SJSA1 (cell line): Measurements from ENCODE around the gene NCOA3. TPM values are rescaled to one million over a fixed set of nuclear protein-coding genes. Genes with fewer than 3 reads are reported as not detected.
A peak's percentile ranks its signal among the peaks of the same experiment; 100 is the strongest.
"Not testable (repeated sequence)": the region's sequence is repeated elsewhere in the genome, so short reads cannot be mapped to it uniquely, and the experiment has no call there.

Source experiments
- DNase-seq, 2 experiments: peaks; one replicate each; pipeline ENCODE4 v3.0.0-alpha.2; 2015 to 2020; ENCODE audit warnings: low spot score in 2 of 2, low read depth in 1 of 2
- H3K27ac ChIP-seq: fragments of 250-450 bp; sonication (Bioruptor Pico); 2 replicates; pipeline ENCODE4 v1.5.1; 2020; ENCODE audit warnings: mild to moderate bottlenecking, moderate library complexity
- H3K27me3 ChIP-seq: fragments of 250-450 bp; sonication (Bioruptor Pico); replicated peaks from 2 replicates; pipeline ENCODE4 v1.5.1; 2020; ENCODE audit warnings: mild to moderate bottlenecking, moderate library complexity
- H3K36me3 ChIP-seq: fragments of 250-450 bp; sonication (Bioruptor Pico); 2 replicates; pipeline ENCODE4 v1.5.1; 2020; ENCODE audit warnings: mild to moderate bottlenecking
- H3K4me1 ChIP-seq: fragments of 250-450 bp; sonication (Bioruptor Pico); replicated peaks from 2 replicates; pipeline ENCODE4 v1.6.1; 2021; ENCODE audit warnings: mild to moderate bottlenecking
- H3K4me3 ChIP-seq: fragments of 250-450 bp; sonication (Bioruptor Pico); 2 replicates; pipeline ENCODE4 v1.5.1; 2020; ENCODE audit warnings: mild to moderate bottlenecking
- H3K9me3 ChIP-seq: fragments of 250-450 bp; sonication (Bioruptor Pico); replicated peaks from 2 replicates; pipeline ENCODE4 v1.5.1; 2020; ENCODE audit warnings: mild to moderate bottlenecking
- total RNA-seq: library from RNA; depleted of rRNA; stranded (reverse); fragments of >200 nt; shearing (Covaris generic); gene quantifications from 2 replicates; pipeline ENCODE4 v1.2.3, GENCODE V29; 2014

The NCOA3 gene
- total RNA-seq, 1 experiment from 2014 or later = 20.4 TPM

DNA sequence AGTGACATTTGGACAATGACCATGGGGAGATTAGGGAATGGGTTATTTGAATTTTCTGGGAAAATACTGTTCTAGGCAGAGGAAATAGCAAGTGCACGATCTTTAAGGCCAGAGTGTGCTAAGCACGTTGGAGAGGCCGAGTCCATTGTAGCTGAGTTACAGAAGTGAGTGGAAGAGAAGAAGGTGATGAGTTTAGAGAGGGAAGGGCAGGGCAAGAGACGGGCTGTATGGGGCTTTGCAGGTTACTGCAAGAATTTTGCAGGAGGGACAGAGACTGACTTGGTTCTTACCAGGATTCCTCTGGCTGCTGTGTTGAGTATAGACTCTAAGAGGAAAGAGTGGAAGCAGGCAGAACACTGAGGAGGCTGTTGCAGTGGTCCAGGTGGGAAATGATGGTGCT, 1.1 kb upstream of the NCOA3 start:
- Histone ChIP-seq H3K4me1 (peaks cover 10% of the 10 kb centered on the region), H3K27me3 (no peaks in the 10 kb centered on the region), H3K9me3 (no peaks in the 10 kb centered on the region), H3K36me3 (no peaks in the 10 kb centered on the region), H3K4me3 (no peak overlapping the region), H3K27ac (no peak overlapping the region)
- DNase-seq = no peak

DNA sequence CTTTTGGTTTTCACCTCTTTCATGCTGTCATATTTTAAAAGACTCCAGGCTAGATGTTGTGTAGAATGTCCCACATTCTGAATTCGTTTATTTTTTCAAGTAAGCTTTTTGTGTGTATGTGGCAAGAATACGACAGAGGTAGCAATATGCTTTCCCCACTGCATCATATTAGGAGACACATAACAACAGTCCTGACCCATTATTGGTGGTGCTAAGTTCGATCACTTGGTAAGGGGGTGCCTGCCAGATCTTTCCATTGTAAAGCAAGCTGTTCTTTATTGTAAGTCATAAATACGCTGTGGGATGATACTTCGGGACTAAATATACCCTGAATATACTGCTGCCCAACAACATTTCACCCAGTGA, 588 bp upstream of the NCOA3 start:
- Histone ChIP-seq H3K27ac (peak overlapping the region; percentile 27), H3K4me3 (peak overlapping the region; percentile 68), H3K27me3 (no peaks in the 10 kb centered on the region), H3K4me1 (peaks cover 10% of the 10 kb centered on the region), H3K9me3 (no peaks in the 10 kb centered on the region), H3K36me3 (no peaks in the 10 kb centered on the region)
- DNase-seq = no peak

DNA sequence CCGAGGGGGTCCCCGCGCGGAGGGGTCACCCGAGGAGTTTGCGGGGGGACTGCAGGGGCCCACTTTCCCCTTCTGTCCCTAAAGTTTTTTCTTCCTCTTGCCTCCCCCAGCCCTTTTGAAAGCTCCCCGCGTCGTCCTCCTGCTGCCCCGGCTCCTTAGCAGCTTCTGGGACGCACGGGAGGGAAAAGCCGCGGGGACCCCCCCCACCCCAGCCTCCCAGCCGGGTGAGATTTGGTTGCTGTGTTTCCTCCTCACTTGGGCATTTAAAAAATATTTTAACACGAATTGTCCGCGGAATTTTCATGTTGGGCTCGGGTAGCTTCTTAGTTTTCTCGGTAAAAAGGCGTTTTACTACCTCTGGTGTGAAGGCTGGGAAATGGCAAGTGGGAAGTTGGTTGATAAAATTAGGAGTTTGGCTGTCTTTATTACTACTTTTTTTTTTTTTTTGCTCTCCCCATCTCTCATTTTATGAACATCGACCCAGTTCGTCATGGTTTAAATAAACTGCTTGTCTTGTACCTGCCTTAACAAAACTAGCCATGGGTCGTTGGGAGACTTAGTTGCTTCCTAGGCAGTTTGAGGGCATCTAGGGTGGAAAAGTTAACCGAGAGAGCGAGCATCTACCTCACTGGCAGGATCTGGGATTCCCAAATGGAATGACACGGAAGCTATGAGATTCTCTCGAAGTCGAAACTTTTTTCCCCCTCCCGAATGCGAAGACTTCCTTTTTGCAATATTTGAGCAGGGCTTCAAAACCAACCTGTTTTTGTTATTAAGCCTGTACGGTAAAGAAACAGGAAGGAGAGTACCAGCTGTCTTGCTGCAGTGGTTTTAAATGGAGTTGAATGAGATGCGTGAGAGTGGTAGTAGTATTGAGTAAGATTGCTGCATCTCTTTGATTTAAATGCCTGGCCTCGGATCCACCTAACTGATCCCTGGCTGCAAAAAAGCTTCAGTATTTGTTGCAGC, 868 bp downstream of the NCOA3 start:
- Histone ChIP-seq H3K9me3 (no peaks in the 10 kb centered on the region), H3K4me3 (peak overlapping the region; percentile 68), H3K4me1 (peaks cover 10% of the 10 kb centered on the region), H3K27ac (peak overlapping the region; percentile 5; the same call in 1 of the 2 replicates), H3K36me3 (no peaks in the 10 kb centered on the region), H3K27me3 (no peaks in the 10 kb centered on the region)
- DNase-seq = peak in 1 of 2 experiments; percentile 49

DNA sequence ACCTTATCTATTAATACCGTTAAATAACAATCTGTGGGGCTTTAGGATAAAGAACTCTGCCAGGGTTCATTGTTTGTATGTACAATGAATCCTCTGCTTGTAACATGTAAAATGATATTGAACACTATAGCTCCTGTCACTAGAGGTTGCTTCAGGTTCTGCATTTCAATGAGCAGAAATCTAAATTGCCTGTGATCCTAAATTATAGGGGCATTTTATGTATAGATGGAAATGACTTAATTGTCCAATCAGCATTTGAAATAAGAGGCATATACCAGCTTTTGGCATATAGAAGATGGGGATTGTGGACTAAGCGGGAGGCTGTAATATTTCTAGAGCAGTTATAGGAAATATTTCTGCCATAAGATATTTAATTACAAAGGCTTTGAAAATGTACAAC, 2.0 kb downstream of the NCOA3 start:
- no peaks in the 10 kb centered on the region for H3K36me3 ChIP-seq
- no peaks in the 10 kb centered on the region for H3K27me3 ChIP-seq
- H3K9me3 ChIP-seq = no peaks in the 10 kb centered on the region
- H3K27ac ChIP-seq = no peak overlapping the region
- peaks cover 10% of the 10 kb centered on the region for H3K4me1 ChIP-seq
- H3K4me3 ChIP-seq = no peak overlapping the region
- no peak for DNase-seq

DNA sequence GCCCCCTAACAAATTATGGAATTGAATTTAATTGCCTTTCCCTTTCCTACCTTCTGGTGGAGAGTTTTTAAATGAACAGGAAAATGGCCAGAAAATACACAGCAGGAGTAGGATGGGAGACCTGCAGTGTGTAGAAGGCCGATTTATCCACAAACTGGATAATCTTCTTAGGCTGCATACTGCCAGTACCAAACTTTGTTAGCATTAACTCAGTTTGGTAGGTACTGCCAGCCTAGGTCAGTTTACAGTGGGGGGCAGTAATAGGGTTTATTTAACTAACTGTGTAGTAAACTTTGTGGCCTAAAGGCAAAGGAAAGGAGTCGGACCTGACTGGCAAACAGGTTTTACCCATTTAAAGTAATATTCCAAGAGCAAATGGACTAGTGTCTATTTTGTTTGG, 4.6 kb downstream of the NCOA3 start:
- no peak for DNase-seq
- H3K9me3 ChIP-seq = no peaks in the 10 kb centered on the region
- no peak overlapping the region for H3K27ac ChIP-seq
- H3K4me1 ChIP-seq = peaks cover 5% of the 10 kb centered on the region
- no peaks in the 10 kb centered on the region for H3K36me3 ChIP-seq
- H3K4me3 ChIP-seq = no peak overlapping the region
- no peaks in the 10 kb centered on the region for H3K27me3 ChIP-seq

DNA sequence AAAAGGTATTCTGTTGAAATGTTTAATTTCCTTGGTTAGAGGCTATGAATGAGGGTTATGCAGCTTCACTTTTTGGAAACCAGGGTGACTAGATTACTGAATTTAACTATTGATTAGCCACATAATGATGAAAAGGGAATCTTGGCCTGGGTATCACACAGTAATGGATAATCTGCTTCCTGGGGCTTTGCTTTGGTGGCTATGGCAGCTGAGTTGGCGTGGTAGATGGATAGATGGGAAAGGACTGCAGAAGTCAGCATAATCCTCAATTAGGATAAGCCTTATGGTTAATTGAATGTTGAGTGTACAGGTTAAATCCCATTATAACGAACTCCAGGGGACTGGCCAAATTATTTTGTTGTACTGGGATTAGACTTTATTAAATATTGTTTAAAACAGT, 5.2 kb downstream of the NCOA3 start:
- H3K9me3 ChIP-seq = no peaks in the 10 kb centered on the region
- peaks cover 5% of the 10 kb centered on the region for H3K4me1 ChIP-seq
- no peaks in the 10 kb centered on the region for H3K27me3 ChIP-seq
- no peak for DNase-seq
- H3K36me3 ChIP-seq = no peaks in the 10 kb centered on the region
- no peak overlapping the region for H3K4me3 ChIP-seq
- H3K27ac ChIP-seq = no peak overlapping the region

DNA sequence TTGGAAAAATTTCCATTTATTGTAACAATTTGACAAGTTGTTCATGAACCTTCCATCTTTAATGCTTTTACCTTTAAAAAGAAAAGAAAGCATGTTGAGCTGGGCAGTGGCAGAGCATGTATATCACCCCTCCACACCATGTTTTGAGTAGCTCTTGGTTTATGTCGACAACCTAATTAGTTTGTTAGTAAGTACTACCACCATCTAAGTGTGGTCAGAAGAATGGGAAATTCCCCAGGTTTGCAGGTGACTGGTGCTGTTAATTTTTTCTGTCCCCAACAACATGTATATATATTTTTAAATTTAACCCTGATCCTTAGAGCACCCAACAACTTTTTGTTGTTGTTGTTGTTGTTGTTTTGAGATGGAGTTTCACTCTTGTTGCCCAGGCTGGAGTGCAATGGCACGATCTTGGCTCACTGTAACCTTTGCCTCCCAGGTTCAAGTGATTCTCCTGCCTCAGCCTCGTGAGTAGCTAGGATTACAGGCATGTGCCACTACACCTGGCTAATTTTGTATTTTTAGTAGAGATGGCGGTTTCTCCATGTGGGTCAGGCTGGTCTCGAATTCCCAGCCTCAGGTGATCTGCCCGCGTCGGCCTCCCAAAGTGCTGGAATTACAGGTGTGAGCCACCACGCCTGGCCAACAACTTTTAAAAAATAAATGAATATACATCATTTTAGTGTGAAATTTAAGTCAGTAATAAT, 5.7 kb downstream of the NCOA3 start:
- H3K36me3 ChIP-seq, H3K4me3 ChIP-seq, DNase-seq, H3K9me3 ChIP-seq, H3K4me1 ChIP-seq, H3K27ac ChIP-seq, H3K27me3 ChIP-seq: not testable (repeated sequence)

DNA sequence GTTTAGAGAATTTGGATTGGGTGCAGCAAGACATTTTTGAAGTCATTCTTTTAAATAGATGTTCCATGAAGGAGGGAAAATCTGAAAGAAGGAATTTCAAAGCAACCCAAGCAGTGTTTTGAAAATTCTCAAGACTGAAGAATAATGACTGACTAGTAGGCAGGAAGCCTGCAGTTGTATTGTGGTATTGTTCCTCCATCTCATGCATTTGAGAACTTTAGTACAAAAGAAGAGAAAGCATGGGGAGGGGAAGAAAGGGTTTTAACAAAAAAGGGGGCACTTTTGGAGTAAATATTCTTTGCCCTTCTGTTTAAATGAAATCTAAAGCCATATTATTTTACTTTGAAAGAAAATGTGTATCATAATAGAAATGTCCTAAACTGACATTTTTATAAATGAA, 6.6 kb downstream of the NCOA3 start:
- H3K27me3 ChIP-seq = no peaks in the 10 kb centered on the region
- H3K4me1 ChIP-seq = peaks cover 1% of the 10 kb centered on the region
- no peak overlapping the region for H3K27ac ChIP-seq
- no peak for DNase-seq
- H3K36me3 ChIP-seq = no peaks in the 10 kb centered on the region
- H3K4me3 ChIP-seq = no peak overlapping the region
- no peaks in the 10 kb centered on the region for H3K9me3 ChIP-seq

DNA sequence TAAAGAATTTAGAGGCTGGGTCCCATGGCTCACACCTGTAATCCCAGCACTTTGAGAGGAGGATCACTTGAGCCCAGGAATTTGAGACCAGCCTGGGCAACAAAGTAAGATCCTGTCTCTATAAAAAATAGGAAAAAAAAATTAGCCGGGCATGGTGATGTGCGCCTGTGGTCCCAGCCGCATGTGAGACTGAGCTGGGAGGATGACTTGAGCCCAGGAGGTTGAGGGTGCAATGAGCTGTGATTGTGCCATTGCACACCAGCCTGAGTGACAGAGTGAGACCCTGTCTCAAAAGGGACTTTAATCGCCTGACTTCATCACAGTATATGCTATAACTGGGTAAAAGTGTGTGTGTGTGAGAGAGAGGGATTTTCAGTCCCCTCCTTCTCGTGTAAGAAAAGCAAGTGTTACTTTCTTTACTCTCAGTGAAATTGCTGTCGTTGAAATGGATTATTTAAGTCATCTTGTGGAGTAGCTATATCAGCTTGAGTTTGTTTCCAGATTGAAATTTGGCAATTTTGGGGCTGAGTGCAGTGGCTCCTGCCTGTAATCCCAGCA, 7.5 kb downstream of the NCOA3 start:
- H3K27me3 ChIP-seq = no peaks in the 10 kb centered on the region
- H3K36me3 ChIP-seq = no peaks in the 10 kb centered on the region
- no peaks in the 10 kb centered on the region; the same call in 1 of the 2 replicates for H3K4me1 ChIP-seq
- no peak for DNase-seq
- no peaks in the 10 kb centered on the region for H3K9me3 ChIP-seq
- H3K4me3 ChIP-seq = no peak overlapping the region
- no peak overlapping the region for H3K27ac ChIP-seq

DNA sequence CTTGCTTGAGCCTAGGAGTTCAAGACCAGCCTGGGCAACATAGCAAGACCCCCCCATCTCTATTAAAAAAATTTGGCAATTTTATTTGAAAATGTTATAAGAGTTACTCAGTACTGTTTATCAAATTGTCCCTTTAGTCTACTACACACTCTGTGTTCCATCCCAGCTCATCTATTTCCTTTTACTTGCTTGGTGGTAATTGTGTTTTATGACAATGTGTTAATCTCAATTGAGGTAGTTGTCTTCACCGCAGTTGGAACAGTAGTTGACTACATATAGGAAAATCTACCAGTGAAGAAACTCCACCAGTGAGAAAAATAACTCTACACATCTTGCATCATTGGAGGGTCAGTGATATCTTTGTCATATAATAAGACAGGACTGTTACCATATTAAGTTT, 8.0 kb downstream of the NCOA3 start:
- no peak overlapping the region for H3K4me3 ChIP-seq
- H3K27me3 ChIP-seq = no peaks in the 10 kb centered on the region
- H3K9me3 ChIP-seq = no peaks in the 10 kb centered on the region
- no peaks in the 10 kb centered on the region; the same call in 1 of the 2 replicates for H3K4me1 ChIP-seq
- no peaks in the 10 kb centered on the region for H3K36me3 ChIP-seq
- no peak for DNase-seq
- no peak overlapping the region for H3K27ac ChIP-seq

DNA sequence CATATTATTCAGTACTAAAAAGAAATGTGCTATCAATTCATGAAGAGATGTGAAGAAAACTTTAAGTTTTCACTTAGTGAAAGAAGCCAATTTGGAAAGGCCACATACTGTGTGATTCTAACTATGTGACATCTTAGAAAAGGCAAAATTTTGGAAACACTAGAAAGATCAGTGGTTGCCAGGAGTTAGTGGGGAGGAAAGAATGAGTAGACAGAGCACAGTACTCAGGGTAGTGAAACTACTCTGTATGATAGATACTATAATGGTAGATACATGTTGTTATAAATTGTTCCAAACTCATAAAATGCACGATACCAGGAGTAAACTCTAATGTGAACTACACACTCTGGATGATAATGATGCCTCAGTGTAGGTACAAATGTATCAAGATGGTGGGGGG, 14.2 kb downstream of the NCOA3 start:
- H3K27ac ChIP-seq = no peak overlapping the region
- no peak overlapping the region for H3K4me3 ChIP-seq
- H3K9me3 ChIP-seq = no peaks in the 10 kb centered on the region
- DNase-seq = no peak
- H3K27me3 ChIP-seq = no peaks in the 10 kb centered on the region
- peaks cover 3% of the 10 kb centered on the region for H3K36me3 ChIP-seq
- no peaks in the 10 kb centered on the region for H3K4me1 ChIP-seq

DNA sequence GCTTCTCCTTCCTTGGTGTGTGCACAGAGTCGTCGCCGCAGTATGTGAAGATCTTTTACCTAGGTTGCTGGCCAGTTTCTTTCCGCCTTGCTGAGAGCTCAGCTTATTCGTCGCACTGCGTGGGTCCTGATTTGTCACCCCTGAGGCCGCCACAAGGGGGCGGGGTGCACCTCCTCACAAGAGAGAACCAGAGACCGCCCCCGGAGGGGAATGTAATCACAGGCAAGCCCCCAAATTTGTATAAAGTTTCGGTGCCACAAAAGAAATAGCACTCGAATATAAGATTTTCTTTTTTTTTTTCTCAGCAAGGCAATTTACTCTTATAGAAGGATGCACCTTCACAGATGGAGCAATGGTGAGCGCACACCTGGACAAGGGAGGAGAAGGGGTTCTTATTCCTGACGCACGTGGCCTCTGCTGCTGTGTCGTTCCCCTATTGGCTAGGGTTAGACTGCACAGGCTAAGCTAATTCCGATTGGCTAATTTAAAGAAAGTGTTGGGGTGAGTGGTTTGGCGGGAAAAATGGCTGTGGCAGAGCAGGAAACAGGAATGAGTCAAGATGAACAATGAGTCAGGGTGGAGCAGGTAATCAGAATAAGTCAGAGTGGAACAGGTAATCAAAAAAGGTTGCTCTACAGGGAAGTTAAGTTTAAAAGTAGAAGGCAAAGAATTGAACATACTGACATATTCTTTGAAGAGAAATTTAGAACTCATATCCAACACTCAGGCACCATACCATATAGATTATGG, 19.5 kb downstream of the NCOA3 start:
- no peak overlapping the region for H3K4me3 ChIP-seq
- H3K27ac ChIP-seq = no peak overlapping the region

DNA sequence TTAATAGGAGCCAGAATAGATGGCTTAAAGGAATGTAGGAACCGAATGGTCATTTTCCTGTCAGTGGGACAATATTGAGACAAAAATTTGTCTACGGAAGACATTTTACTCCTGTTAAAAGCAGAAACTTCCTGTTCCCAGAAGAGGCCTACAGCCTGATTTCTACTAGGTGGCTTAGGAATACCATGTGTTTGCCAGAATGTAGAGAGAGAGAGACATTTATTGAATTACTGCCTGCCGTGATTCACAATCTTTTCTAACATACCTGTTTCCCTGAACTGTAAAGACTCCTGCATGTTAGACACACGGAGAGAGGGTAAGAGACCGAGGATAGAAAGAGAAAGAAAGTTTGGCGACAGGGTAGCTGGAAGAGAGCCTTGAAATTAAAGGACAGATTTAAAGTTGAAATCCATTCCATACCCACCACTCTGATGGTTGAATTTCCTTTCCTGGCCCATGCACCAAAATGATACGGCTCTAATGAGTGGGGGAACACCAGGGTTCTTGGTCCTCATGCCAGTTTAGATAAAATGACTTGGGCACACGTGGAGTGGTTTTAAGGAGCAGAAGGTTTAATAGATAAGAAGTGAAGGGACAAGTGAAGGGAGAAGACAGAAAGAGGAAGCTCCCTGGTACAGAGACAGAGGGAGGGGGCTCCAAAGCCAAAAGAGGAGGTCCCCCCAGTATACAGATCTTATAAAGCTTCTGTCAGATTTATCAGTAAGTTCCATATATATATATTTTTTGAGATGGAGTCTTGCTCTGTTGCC, 22.5 kb downstream of the NCOA3 start:
- DNase-seq = no peak
- no peak overlapping the region for H3K4me3 ChIP-seq
- no peak overlapping the region for H3K27ac ChIP-seq
- H3K4me1 ChIP-seq = no peaks in the 10 kb centered on the region
- peaks cover 9% of the 10 kb centered on the region for H3K36me3 ChIP-seq
- H3K9me3 ChIP-seq = peaks cover 3% of the 10 kb centered on the region
- H3K27me3 ChIP-seq = no peaks in the 10 kb centered on the region

More for the DNA sequence above, 19.5 kb downstream of the NCOA3 start:
- H3K36me3 ChIP-seq = peaks cover 9% of the 10 kb centered on the region
- no peak for DNase-seq
- peaks cover 3% of the 10 kb centered on the region; the same call in 1 of the 2 replicates for H3K9me3 ChIP-seq
- H3K4me1 ChIP-seq = no peaks in the 10 kb centered on the region
- H3K27me3 ChIP-seq = no peaks in the 10 kb centered on the region
